Activated naive CD8-positive, alpha-beta T cell treated with anti-CD3 and anti-CD28 coated beads, Interleukin-2, amount 50 U/mL, for 16 hours (primary cell): Measurements from ENCODE around the gene AGTPBP1.
"Not testable (repeated sequence)": the region's sequence is repeated elsewhere in the genome, so short reads cannot be mapped to it uniquely, and the experiment has no call there.

ENCODE experiments used
- DNase-seq: peaks from one replicate; pipeline ENCODE4 v3.0.0-alpha.2; 2020; ENCODE audit warnings: low read depth, low spot score

AGTPBP1 gene

GRCh38 chr9:85741875-85742596, at the start of gene AGTPBP1:
TSS of gene AGTPBP1 (minus strand) at chr9:85741954. CDS start at chr9:85712533, 29,421 bp downstream.
- DNase-seq: peak; percentile 93

- DNase-seq: not testable (repeated sequence)
Measured at GRCh38 chr9:85786116-85786515, 44.4 kb upstream of the AGTPBP1 start.

- DNase-seq: not testable (repeated sequence)
Measured at GRCh38 chr9:85773844-85774243, 32.1 kb upstream of the AGTPBP1 start.

- not testable (repeated sequence) for DNase-seq
Measured at GRCh38 chr9:85761802-85762201, 20.0 kb upstream of the AGTPBP1 start.

- DNase-seq: not testable (repeated sequence)
Measured at GRCh38 chr9:85757716-85758115, 16.0 kb upstream of the AGTPBP1 start.

- not testable (repeated sequence) for DNase-seq
Measured at GRCh38 chr9:85756216-85756615, 14.5 kb upstream of the AGTPBP1 start.

GRCh38 chr9:85746309-85746708, 4.6 kb upstream of the AGTPBP1 start:
- no peak for DNase-seq

- DNase-seq: no peak
Measured at GRCh38 chr9:85745203-85745602, 3.4 kb upstream of the AGTPBP1 start.

- DNase-seq: no peak
Measured at GRCh38 chr9:85744480-85744879, 2.7 kb upstream of the AGTPBP1 start.

- no peak for DNase-seq
Measured at GRCh38 chr9:85743275-85744128, 1.7 kb upstream of the AGTPBP1 start.

- DNase-seq: no peak
Measured at GRCh38 chr9:85742597-85742936, 813 bp upstream of the AGTPBP1 start.

GRCh38 chr9:85741095-85741874, 469 bp downstream of the AGTPBP1 start:
- DNase-seq: peak; percentile 35

- no peak for DNase-seq
Measured at GRCh38 chr9:85740787-85741094, 1.0 kb downstream of the AGTPBP1 start.

GRCh38 chr9:85738509-85738908, 3.2 kb downstream of the AGTPBP1 start:
- no peak for DNase-seq

- no peak for DNase-seq
Measured at GRCh38 chr9:85737671-85738070, 4.1 kb downstream of the AGTPBP1 start.

- DNase-seq: no peak
Measured at GRCh38 chr9:85730916-85731630, 10.7 kb downstream of the AGTPBP1 start.

GRCh38 chr9:85729882-85730281, 11.9 kb downstream of the AGTPBP1 start:
- DNase-seq: no peak

GRCh38 chr9:85727500-85727899, 14.3 kb downstream of the AGTPBP1 start:
- no peak for DNase-seq

- no peak for DNase-seq
Measured at GRCh38 chr9:85726737-85727136, 15.0 kb downstream of the AGTPBP1 start.

GRCh38 chr9:85723215-85723614, 18.5 kb downstream of the AGTPBP1 start:
- no peak for DNase-seq

- not testable (repeated sequence) for DNase-seq
Measured at GRCh38 chr9:85719411-85719810, 22.3 kb downstream of the AGTPBP1 start.

- not testable (repeated sequence) for DNase-seq
Measured at GRCh38 chr9:85717818-85718217, 23.9 kb downstream of the AGTPBP1 start.
